ENCODE measurements around the gene SRCIN1. TPM values are rescaled to one million over a fixed set of nuclear protein-coding genes. Genes with fewer than 3 reads are reported as not detected.
"Not testable (repeated sequence)": the region's sequence is repeated elsewhere in the genome, so short reads cannot be mapped to it uniquely, and the experiment has no call there.

SRCIN1 gene
- total and polyA plus RNA-seq, 12 donors = 0.27 to 3.2 (median 1.2) TPM

- 70 to 72% methylated on average over 9 of the region's 9 CpGs for WGBS, 2 donors
Measured at GRCh38 chr17:38533241-38533640, 72.5 kb downstream of the SRCIN1 start.

GRCh38 chr17:38532451-38532850 lies 73.3 kb downstream of the SRCIN1 start:
- Histone ChIP-seq H3K4me3 (no peak overlapping the region), H3K9me3 (no peaks in the 10 kb centered on the region), H3K27ac (no peak overlapping the region), H3K27me3 (peaks cover 0 to 67% (median 46%) of the 10 kb centered on the region in 7 donors), H3K4me1 (no peaks in the 10 kb centered on the region), H3K36me3 (no peaks in the 10 kb centered on the region)
- 70 to 80% methylated on average over 16 of the region's 16 CpGs for WGBS, 2 donors
- no peak for DNase-seq
- ATAC-seq = no peak
- intact Hi-C loops (cut with DNase I) = no loop called here
- no peak for TF ChIP-seq CTCF (IDR thresholded peaks at IDR 0.05)

More at GRCh38 chr17:38533241-38533640, 72.5 kb downstream of the SRCIN1 start:
- DNase-seq = no peak
- TF ChIP-seq CTCF (IDR thresholded peaks at IDR 0.05) = no peak
- intact Hi-C loops (cut with DNase I) = no loop called here
- Histone ChIP-seq H3K36me3 (no peaks in the 10 kb centered on the region), H3K9me3 (no peaks in the 10 kb centered on the region), H3K27me3 (peaks cover 0 to 66% (median 46%) of the 10 kb centered on the region in 7 donors), H3K4me3 (no peak overlapping the region), H3K27ac (no peak overlapping the region), H3K4me1 (no peaks in the 10 kb centered on the region)
- no peak for ATAC-seq

- intact Hi-C loops (cut with DNase I); DNase-seq: not testable (repeated sequence)
- H3K27me3 ChIP-seq = peaks cover 0 to 66% (median 40%) of the 10 kb centered on the region in 7 donors
Measured at GRCh38 chr17:38531761-38532160, 74.0 kb downstream of the SRCIN1 start.

GRCh38 chr17:38530856-38531255 lies 74.9 kb downstream of the SRCIN1 start:
- H3K27ac ChIP-seq; intact Hi-C loops (cut with DNase I); H3K9me3 ChIP-seq; H3K4me1 ChIP-seq; H3K36me3 ChIP-seq; DNase-seq; ATAC-seq; H3K4me3 ChIP-seq: not testable (repeated sequence)
- peaks cover 0 to 58% (median 38%) of the 10 kb centered on the region in 7 donors for H3K27me3 ChIP-seq
- 48 to 49% methylated on average over 10 of the region's 11 CpGs for WGBS, 2 donors

More at GRCh38 chr17:38531761-38532160, 74.0 kb downstream of the SRCIN1 start:
- 78 to 83% methylated on average over 10 to 11 of the region's 11 CpGs for WGBS, 2 donors
- not testable (repeated sequence) for ATAC-seq, H3K4me1 ChIP-seq, H3K9me3 ChIP-seq, H3K36me3 ChIP-seq, H3K27ac ChIP-seq, H3K4me3 ChIP-seq

GRCh38 chr17:38528141-38528540 lies 77.6 kb downstream of the SRCIN1 start:
- H3K4me1 ChIP-seq; intact Hi-C loops (cut with DNase I); H3K4me3 ChIP-seq; H3K9me3 ChIP-seq; DNase-seq; H3K36me3 ChIP-seq; H3K27ac ChIP-seq; ATAC-seq: not testable (repeated sequence)
- WGBS, 2 donors = 14 to 21% methylated on average over 10 of the region's 10 CpGs
- peaks cover 0 to 51% (median 36%) of the 10 kb centered on the region in 7 donors for H3K27me3 ChIP-seq

GRCh38 chr17:38526526-38526925 lies 79.2 kb downstream of the SRCIN1 start:
- H3K27ac ChIP-seq; intact Hi-C loops (cut with DNase I); ATAC-seq; H3K4me1 ChIP-seq; H3K9me3 ChIP-seq; H3K36me3 ChIP-seq; H3K4me3 ChIP-seq; DNase-seq: not testable (repeated sequence)
- peaks cover 0 to 36% (median 28%) of the 10 kb centered on the region in 7 donors for H3K27me3 ChIP-seq
- 46 to 56% methylated on average over 7 to 8 of the region's 8 CpGs for WGBS, 2 donors
